Measurements from ENCODE around the gene ITFG1.

The ITFG1 gene

DNA sequence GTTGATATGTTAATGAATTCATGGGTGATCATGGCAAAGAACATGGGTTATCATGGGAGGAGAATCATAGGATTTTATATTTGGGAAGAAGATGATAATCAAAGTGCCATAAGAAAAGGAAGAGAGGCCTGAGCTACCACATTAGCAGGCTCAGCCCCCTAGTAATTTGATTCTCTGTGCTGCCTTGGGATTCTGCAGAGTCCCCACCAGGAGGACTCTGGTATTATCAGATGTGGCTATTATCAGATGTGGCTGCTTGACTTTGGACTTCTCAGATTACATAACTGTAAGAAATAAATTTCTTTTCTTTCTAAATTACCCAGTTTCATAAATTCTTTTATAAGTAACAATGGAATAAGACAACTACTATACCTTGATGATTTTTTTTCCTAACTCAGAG lies 137.6 kb downstream of the ITFG1 start (continued):
- TF ChIP-seq PATZ1 (CRISPR knock-in tag; IDR thresholded peaks at IDR 0.05; ENCODE audit: borderline replicate concordance) (no peak), CSRNP3 (CRISPR knock-in tag; IDR thresholded peaks at IDR 0.05) (no peak), ZFP3 (CRISPR knock-in tag; IDR thresholded peaks at IDR 0.05) (no peak), ZNF8 (CRISPR knock-in tag; IDR thresholded peaks at IDR 0.05) (no peak), ISL1 (CRISPR knock-in tag; IDR thresholded peaks at IDR 0.05) (no peak), OSR1 (CRISPR knock-in tag; IDR thresholded peaks at IDR 0.05) (no peak), ARNTL (CRISPR knock-in tag; IDR thresholded peaks at IDR 0.05; ENCODE audit: borderline replicate concordance, low read depth) (no peak), PPARA (CRISPR knock-in tag; IDR thresholded peaks at IDR 0.05; ENCODE audit: borderline replicate concordance) (no peak)
- TF ChIP-seq, protein P1, sequence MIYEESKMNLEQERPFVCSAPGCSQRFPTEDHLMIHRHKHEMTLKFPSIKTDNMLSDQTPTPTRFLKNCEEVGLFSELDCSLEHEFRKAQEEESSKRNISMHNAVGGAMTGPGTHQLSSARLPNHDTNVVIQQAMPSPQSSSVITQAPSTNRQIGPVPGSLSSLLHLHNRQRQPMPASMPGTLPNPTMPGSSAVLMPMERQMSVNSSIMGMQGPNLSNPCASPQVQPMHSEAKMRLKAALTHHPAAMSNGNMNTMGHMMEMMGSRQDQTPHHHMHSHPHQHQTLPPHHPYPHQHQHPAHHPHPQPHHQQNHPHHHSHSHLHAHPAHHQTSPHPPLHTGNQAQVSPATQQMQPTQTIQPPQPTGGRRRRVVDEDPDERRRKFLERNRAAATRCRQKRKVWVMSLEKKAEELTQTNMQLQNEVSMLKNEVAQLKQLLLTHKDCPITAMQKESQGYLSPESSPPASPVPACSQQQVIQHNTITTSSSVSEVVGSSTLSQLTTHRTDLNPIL (CRISPR knock-in tag; IDR thresholded peaks at IDR 0.05; ENCODE audit: low read depth) = no peak

DNA sequence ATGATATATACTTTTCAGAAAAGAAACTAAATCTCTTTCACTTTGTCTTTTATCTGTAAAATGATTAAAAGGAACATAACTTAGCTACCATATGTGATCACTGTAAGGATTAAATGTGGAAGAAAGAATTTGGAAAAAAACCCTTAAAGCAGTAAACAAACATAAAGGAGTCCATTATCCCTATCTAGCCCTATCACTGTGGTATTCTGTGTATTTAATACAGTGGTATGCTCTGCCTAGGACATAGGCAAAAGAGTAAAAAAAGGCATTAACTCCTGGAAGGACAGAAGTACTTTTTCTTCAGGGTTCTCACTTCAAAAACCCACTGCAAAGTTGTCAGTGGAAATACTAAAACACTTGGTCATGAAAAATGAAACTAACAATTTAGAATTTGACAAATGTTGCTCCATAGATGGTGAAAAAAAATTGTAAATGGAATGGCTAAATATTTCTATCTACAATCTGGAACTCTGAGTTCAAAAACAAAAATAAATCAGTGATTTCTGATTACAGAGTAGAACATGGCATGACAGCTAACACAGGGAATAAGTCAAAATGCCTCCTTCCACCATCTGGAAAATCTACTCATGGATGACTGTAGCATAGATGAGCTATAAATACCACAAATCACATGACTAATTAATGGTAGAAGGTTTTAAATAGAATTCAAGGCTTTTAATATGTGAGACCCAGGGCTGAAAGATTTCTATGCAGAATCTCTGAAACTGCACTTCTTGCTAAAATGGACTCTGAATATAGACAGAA lies 140.1 kb downstream of the ITFG1 start:
- peak; percentile 60; the same call in 2 of the 3 replicates for ATAC-seq
- TF ChIP-seq ZNF565 (CRISPR knock-in tag; conservative IDR thresholded peaks at IDR 0.05; ENCODE audit: low read depth) (no peak), ISL1 (CRISPR knock-in tag; IDR thresholded peaks at IDR 0.05) (peak; percentile 30; the same call in 1 of the 2 replicates)

- TF ChIP-seq ISL1 (CRISPR knock-in tag; IDR thresholded peaks at IDR 0.05) (no peak), TSHZ2 (CRISPR knock-in tag; IDR thresholded peaks at IDR 0.05) (no peak), ZFP30 (CRISPR knock-in tag; IDR thresholded peaks at IDR 0.05) (no peak), CSRNP3 (CRISPR knock-in tag; IDR thresholded peaks at IDR 0.05) (no peak), PPARA (CRISPR knock-in tag; IDR thresholded peaks at IDR 0.05; ENCODE audit: borderline replicate concordance) (no peak), ARNTL (CRISPR knock-in tag; IDR thresholded peaks at IDR 0.05; ENCODE audit: borderline replicate concordance, low read depth) (no peak)
- no peak for ATAC-seq
Measured at GRCh38 chr16:47317465-47318240, 143.2 kb downstream of the ITFG1 start.

- ATAC-seq = no peak
- TF ChIP-seq ARNTL (CRISPR knock-in tag; IDR thresholded peaks at IDR 0.05; ENCODE audit: borderline replicate concordance, low read depth) = no peak
- no peak for TF ChIP-seq PATZ1 (CRISPR knock-in tag; IDR thresholded peaks at IDR 0.05; ENCODE audit: borderline replicate concordance)
- no peak for TF ChIP-seq ZFP3 (CRISPR knock-in tag; IDR thresholded peaks at IDR 0.05)
- TF ChIP-seq OSR1 (CRISPR knock-in tag; IDR thresholded peaks at IDR 0.05) = no peak
- TF ChIP-seq CSDC2 (CRISPR knock-in tag; IDR thresholded peaks at IDR 0.05) = no peak
- no peak for TF ChIP-seq RARB (CRISPR knock-in tag; IDR thresholded peaks at IDR 0.05)
- no peak for TF ChIP-seq SNAI2 (CRISPR knock-in tag; IDR thresholded peaks at IDR 0.05)
- no peak for TF ChIP-seq ESRRG (CRISPR knock-in tag; IDR thresholded peaks at IDR 0.05)
- TF ChIP-seq BACH2 (CRISPR knock-in tag; IDR thresholded peaks at IDR 0.05; ENCODE audit: borderline replicate concordance) = no peak
- no peak for TF ChIP-seq PPARA (CRISPR knock-in tag; IDR thresholded peaks at IDR 0.05; ENCODE audit: borderline replicate concordance)
- TF ChIP-seq TOX (CRISPR knock-in tag; IDR thresholded peaks at IDR 0.05; ENCODE audit: borderline replicate concordance) = no peak
- no peak for TF ChIP-seq ZFP30 (CRISPR knock-in tag; IDR thresholded peaks at IDR 0.05)
- TF ChIP-seq TSHZ2 (CRISPR knock-in tag; IDR thresholded peaks at IDR 0.05) = no peak
Measured at GRCh38 chr16:47316442-47317015, 144.3 kb downstream of the ITFG1 start.
